NCI-H2029 treated with DMSO at 0.1 percent for 48 hours (cell line): ENCODE results near the gene CENPW.

Experiments
- DNase-seq: peaks from one replicate; lab custom pipeline; 2025; lab: John Stamatoyannopoulos, UW

The CENPW gene

DNA sequence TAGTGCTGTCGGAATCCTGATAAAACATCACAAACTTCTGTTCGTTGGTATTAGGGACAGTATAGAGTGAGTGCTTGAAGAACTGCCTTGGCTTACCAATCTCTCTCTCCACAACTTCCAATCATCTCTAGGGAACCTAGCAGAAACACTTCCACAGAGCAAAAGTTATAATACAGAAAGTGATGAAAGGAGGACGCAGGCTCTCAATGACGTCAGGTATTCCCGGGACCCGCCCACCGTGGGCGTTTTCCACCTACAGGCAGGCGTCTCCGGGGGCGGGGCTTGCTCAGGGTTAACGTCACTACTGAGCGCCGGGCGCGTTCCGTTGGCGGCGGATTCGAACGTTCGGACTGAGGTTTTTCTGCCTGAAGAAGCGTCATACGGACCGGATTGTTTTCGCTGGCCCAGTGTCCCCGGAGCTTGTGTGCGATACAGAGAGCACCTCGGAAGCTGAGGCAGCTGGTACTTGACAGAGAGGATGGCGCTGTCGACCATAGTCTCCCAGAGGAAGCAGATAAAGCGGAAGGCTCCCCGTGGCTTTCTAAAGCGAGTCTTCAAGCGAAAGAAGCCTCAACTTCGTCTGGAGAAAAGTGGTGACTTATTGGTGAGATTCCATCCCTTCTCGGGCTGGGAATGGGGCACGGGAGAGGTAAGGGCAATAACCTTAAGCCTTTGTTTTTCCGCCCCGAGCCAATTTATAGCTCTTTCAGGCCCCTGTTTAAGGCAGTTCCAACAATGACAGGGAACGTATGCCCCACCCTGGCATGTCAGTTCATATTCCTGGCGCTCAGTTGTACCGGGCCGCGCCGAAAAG is at the start of gene CENPW:
Gene CENPW (plus strand): TSS at position 320 of the 814 bp plus-strand sequence. CDS start 159 bp downstream, at position 479.
- DNase-seq = peak; percentile 96

- no peak for DNase-seq
Measured at GRCh38 chr6:126293891-126294524, 45.9 kb upstream of the CENPW start.

DNA sequence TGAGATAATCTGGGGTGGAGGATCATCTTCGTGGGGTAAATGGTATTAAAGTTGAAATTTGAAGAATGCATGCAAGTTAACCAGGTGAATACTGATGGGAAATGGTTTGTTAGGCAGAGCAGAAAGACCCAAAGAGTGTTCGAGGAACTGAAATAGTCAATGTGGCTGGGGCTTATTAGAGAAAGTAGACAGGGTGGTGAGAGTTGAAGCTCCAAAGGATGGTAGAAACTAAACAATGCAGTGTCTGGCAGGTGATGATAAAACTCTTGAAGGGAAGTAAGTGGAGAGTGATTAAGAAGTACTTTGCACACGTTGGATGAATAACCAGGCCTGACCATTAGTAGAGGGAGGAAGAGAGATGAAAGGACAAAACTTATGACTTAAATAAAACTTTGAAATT is 39.8 kb upstream of the CENPW start:
- DNase-seq = no peak

DNA sequence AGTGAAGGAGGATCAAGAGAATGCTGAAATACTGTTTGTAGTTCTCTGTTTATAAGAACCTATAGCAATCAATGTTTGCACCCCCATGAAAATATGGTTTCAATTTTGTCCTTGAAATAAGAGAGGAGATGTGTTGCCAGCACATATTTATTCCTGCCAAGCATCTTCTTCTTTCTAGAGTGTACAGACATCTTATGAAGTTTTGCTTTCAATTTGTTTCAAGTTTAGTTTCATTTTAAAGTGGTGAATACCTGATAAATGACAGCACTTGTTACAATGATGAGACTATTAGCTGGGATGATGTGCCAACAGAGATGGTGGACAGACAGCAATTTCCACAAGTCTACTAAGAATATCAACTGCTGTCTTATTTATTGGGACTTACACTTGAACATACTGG is 39.2 kb upstream of the CENPW start:
- no peak for DNase-seq

- DNase-seq = no peak
Measured at GRCh38 chr6:126302191-126302590, 37.7 kb upstream of the CENPW start.

- DNase-seq = no peak
Measured at GRCh38 chr6:126307849-126308248, 32.1 kb upstream of the CENPW start.

- DNase-seq = no peak
Measured at GRCh38 chr6:126308362-126308761, 31.6 kb upstream of the CENPW start.

DNA sequence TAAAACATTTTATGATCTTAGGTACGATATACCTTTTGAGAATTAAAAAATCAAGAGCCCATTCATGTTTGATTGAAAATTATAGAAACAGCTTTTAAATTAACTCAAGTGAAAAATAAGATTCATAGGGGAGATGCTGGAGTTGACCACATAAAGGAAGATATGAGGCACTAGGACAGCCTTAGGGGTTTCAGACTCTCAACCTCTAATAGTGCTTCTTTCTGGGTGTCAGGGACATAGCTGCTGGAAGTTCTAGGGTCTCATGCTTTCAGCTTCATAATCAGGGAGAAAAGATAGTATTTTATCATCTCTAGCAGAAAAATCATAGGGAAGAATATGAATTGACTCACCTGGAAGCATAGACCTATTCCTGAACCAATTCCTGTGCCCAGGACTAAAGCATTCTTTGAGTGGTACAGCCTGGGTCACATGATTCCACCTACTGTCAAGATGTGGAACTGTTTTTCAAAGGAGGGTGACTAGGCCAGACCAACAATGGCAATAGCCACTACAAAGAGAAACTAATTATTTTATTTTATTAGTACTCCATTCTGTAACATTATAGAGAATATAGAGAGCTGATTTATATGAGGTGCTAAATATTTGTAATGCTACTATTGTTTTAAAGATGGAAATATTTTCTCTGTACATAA is 27.8 kb upstream of the CENPW start:
- DNase-seq = peak; percentile 29

DNA sequence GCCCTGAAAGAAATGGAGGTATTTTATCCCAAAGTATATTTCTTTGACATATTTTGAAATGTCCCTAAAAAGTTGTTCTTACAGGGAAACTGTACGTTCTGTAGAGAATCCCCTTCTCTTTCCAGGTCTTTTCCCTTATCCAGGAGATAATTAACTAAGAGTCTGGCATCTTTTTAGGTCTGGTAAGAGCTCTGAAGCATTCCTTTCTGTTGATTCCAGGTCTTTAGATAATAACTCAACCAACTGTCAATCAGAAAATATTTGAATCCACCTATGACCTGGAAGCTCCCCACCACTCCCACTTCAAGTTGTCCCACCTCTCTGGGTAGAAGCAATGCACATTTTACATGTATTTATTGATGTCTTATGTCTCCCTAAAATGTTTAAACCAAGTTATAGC is 26.0 kb upstream of the CENPW start:
- DNase-seq = no peak

GRCh38 chr6:126318797-126319196 is 21.1 kb upstream of the CENPW start:
- no peak for DNase-seq

GRCh38 chr6:126333729-126334128 is 6.2 kb upstream of the CENPW start:
- DNase-seq = no peak

DNA sequence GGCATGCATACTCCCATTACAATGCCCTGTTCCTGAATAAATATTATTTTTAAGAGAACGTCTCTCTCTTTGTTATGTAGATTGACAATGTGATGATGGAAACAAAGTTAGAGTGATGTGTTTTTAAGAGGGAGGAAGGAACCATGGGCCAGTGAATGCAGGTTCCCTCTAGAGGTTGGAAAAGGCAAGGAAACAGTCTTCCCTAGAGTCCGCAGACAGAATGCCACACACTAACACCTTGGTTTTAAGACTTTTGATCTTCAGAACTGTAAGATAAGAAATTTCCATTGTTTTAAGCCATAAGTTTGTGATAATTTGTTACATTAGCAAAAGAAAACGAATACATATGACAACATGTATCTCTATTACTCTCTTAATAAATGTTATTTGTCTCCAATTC is 4.7 kb upstream of the CENPW start:
- no peak for DNase-seq

DNA sequence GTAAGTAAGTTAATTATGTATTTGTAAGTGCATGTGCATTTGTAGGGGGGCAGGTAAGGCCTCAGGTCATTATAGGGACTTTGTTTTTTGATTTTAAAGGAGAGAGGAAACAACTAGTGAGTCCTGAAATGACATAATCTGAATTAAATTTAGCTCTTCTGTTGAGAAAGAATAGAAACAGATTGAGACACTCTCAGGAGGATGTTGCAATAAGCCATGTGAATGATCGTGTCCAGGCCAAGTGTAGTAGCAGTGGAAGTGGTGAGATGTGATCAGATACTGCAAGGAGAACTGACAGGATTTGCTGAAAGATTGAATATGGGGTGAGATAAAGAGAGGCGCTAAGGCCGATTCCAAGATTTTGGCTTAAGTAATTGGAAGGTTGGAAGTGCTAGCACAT is 2.6 kb upstream of the CENPW start:
- DNase-seq = no peak

DNA sequence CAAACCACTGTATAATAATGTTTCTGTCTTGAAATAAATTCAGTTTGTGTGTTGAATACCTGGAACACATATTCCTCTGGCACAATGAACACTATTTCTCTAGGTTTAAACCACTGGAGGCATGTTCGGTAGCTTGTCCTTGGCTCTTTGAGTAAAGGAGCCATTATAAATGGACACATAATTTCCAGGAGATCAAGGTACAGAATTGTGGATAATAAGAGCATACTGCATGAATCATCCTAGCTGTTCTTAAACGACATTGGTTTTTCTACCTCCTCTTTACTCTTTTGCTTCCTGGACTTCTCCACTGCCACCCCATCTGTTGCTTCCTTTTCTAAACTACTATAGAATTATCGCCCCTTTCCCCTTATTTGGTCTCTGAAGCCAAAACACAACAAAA is 1.2 kb downstream of the CENPW start:
- no peak for DNase-seq

DNA sequence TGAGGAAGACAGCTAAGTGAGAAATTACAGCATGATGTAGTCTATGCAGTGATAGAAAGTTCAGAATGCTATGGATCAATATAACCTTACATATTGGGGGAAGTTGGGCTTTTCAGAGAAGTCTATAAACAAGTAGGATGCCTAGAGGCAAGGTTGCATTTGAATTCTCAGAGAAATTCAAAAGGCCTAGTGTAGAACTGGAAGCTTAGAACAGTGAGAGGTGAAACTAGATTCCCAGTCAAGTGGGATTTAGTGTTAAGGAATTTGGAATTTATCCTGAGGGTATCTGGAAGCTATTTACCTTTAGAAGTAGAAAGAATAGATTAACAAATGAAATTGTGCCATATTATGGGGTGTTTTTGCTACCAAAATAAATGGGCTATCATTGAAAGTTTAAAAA is 4.3 kb downstream of the CENPW start:
- DNase-seq = no peak

- DNase-seq = no peak
Measured at GRCh38 chr6:126351960-126352359, 12.0 kb downstream of the CENPW start.

DNA sequence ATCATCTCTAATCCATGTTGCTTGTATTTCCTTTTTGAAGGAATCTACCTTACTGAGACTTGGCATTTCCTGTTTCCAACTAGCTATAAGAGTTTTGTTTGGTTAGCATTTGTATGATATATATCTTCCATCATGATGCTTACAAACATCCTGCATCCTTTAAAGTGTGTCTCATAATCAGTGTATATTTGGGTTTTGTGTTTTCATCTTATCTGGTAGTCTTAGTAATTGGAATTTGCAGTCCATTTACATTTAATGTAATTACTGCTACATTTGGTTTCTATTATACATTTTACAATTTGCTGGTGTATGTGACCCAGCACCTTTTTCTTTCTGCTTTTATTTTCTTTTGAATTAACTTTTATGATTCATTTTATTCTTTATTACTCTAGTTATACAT is 12.6 kb downstream of the CENPW start:
- no peak for DNase-seq

- no peak for DNase-seq
Measured at GRCh38 chr6:126356526-126356925, 16.6 kb downstream of the CENPW start.

GRCh38 chr6:126359936-126360537 is 20.1 kb downstream of the CENPW start:
- no peak for DNase-seq

GRCh38 chr6:126361832-126362440 is 22.0 kb downstream of the CENPW start:
- DNase-seq = no peak

GRCh38 chr6:126367849-126368248 is 27.9 kb downstream of the CENPW start:
- no peak for DNase-seq

GRCh38 chr6:126372626-126373025 is 32.7 kb downstream of the CENPW start:
- no peak for DNase-seq
